Kidney capillary endothelial cell (primary cell): ENCODE results near the gene PF4V1.

Experiments
- DNase-seq: peaks from one replicate; pipeline ENCODE4 v3.0.0-alpha.2; 2018; ENCODE audit warnings: low spot score

PF4V1 gene

GRCh38 chr4:73853246-73853704 is at the start of gene PF4V1:
Gene PF4V1 (plus strand): TSS chr4:73853296. CDS start chr4:73853363, 67 bp downstream.
- DNase-seq = no peak

- no peak for DNase-seq
Observed at GRCh38 chr4:73810191-73810590, 42.9 kb upstream of the PF4V1 start.

- no peak for DNase-seq
Observed at GRCh38 chr4:73811841-73812240, 41.3 kb upstream of the PF4V1 start.

- no peak for DNase-seq
Observed at GRCh38 chr4:73814679-73815078, 38.4 kb upstream of the PF4V1 start.

- DNase-seq = no peak
Observed at GRCh38 chr4:73815145-73815544, 38.0 kb upstream of the PF4V1 start.

GRCh38 chr4:73816814-73817213 is 36.3 kb upstream of the PF4V1 start:
- DNase-seq = no peak

GRCh38 chr4:73817341-73817740 is 35.8 kb upstream of the PF4V1 start:
- no peak for DNase-seq

DNA sequence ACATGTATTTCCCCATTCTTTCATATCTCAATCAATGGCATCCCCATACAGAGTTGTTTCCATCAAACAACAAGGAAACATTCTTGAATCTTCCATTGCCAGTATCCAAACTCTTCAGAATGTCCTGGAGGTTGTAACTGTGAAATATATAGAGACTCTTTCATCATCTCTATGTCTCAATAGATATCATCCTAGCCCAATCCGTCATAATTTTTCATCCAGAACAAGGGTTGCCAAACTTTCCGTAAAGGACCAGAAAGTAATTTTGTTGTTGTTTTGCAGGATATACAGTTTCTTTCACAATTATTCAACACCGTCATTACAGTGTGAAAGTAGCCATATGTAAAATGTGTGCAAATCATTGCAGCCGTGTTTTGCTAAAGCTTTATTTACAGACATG is 31.8 kb upstream of the PF4V1 start:
- no peak for DNase-seq

DNA sequence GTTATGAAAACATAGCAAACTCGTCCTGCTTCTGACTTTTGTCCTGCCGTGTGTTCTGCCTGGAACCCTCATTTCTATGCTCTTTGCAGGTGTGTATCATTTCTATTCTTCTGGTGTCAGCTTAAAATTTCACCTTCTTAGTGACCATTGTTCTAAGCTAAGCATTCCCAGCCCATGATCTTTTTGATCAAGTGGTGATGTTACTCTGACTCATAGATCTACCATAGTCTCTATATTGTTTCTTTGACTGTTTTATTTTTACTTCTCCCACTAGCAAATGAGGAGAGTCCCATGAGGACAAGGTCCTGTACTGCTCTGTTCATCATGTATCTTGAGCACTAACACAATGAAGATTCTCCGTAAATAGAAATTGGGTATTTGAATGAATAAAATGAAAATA is 30.7 kb upstream of the PF4V1 start:
- DNase-seq = peak; percentile 40

GRCh38 chr4:73822812-73823504 is 30.1 kb upstream of the PF4V1 start:
- no peak for DNase-seq

GRCh38 chr4:73823760-73824159 is 29.3 kb upstream of the PF4V1 start:
- DNase-seq = no peak

GRCh38 chr4:73828956-73829355 is 24.1 kb upstream of the PF4V1 start:
- DNase-seq = peak; percentile 53

GRCh38 chr4:73831569-73831968 is 21.5 kb upstream of the PF4V1 start:
- no peak for DNase-seq

DNA sequence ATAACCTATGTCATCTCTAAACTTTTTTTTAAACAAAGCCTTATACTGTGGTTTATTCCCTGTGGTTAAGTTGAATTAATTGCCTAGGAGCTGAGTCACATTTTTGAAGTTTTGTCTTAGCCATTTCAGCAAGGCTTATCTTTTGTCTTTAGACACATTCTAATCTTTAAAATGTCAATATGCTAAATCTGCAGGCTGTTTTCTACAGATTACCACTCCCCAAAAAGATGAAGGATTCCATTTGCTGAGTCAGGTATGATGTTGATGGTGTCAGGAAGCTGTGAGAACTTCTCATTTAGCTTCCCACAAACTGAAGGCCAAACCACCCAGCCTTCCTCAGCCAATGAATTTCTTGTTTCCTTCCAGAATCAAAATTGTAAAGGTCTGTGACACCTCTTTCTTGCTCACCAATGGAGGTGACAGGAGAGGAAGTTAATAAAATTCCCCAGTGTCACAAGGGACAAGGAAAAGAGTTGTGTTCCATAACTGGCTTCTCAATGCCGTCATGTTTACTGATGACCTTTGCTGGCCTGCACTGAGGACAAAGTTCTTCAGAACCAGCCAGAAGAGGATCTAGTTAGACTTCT is 20.4 kb upstream of the PF4V1 start:
- no peak for DNase-seq

DNA sequence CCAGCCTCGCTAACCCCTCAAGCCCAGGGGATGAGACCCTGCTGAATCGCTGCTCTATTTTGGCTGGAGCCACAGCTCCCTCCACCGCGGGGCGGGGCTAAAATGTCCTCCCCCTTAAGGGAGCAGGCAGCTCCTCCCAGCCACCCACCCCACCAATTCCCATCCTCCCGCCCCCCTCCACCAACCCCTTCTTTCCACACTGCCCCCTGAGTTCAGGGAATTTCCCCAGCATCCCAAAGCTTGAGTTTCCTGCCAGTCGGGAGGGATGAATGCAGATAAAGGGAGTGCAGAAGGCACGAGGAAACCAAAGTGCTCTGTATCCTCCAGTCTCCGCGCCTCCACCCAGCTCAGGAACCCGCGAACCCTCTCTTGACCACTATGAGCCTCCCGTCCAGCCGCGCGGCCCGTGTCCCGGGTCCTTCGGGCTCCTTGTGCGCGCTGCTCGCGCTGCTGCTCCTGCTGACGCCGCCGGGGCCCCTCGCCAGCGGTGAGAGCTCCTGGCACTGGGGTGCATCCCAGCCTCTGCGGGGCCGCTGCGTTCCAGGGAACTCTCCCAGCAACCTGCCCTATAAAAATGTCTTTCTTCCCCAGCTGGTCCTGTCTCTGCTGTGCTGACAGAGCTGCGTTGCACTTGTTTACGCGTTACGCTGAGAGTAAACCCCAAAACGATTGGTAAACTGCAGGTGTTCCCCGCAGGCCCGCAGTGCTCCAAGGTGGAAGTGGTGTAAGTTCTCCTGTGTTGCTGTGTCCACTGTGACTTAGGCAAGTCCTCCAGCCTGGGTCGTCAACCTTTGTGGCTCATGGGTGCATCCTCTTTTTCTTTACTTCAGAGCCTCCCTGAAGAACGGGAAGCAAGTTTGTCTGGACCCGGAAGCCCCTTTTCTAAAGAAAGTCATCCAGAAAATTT is 16.5 kb upstream of the PF4V1 start, which contains the start of gene CXCL6:
Gene CXCL6, plus strand, starts transcription at position 306 of the 907 bp plus-strand sequence. Its CDS starts 73 bp downstream, at position 379.
- DNase-seq = no peak

GRCh38 chr4:73839071-73839470 is 14.0 kb upstream of the PF4V1 start:
- DNase-seq = no peak

DNA sequence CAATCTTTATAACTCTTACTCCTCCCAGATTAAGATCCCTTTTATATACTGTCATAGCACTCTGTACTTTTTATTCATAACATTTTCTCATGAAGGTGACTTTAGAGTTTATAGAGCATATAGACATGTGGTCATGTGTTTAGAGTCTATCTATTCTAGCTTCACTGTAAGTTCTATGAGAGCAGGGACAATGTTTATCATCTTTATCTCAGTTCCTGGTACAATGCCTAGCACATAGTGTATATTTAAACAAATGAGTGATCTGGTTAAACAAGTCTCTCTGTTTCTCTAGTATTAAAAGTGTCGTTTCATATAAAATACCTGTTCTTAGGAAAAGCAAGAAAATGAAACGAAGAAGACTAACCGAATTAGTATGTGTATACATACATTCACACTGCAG is 13.4 kb upstream of the PF4V1 start:
- DNase-seq = no peak

DNA sequence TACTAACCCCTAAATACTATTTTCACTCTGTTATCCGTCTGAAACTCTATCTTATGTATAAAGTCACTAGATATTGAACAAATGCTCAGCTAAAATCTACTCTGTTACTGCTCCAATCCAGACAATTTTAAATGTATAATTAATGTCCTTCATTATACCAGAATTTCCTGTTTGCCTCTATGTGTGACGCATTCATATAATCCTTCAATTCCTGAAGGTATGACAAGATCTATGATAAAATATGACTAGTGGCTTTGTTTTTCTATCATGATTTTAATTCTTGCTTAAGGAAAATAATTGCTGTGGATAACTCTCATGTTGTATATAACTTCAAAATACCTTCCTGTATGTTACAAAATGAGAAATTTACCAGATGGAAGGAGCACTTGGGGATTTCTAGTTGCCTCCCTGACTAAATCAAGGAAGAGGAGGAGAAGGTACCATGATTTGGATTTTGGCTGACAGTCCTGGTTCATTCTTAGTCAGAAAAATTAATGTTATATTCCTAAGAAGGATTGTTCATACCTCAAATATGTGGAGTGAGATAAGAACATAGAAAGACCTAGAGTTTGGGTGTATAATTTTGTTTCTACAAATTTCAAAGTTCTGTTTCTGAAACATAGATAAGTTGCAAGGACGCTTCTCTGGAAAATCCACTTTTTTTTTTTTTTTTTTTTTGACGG is 11.7 kb upstream of the PF4V1 start:
- no peak for DNase-seq

DNA sequence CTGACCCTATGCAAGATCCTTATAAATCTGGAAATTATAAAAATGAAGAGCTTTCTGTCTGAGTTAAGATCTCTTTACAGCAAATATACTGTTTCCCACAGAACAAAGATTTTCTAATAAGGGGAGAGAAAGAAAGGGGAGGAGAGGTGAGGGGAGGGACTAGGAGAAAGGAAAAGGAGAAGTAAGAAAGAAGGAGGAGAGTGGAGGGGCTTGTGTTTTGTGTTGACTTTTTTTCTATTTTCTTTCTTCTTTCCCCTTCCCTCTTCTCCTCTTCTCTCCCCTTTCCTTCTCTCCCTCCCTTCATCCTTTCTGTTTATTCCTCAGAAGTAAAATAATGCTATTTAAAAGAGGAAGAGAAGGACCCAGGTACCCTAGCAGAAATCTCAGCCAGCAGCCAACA is 10.4 kb upstream of the PF4V1 start:
- no peak for DNase-seq

DNA sequence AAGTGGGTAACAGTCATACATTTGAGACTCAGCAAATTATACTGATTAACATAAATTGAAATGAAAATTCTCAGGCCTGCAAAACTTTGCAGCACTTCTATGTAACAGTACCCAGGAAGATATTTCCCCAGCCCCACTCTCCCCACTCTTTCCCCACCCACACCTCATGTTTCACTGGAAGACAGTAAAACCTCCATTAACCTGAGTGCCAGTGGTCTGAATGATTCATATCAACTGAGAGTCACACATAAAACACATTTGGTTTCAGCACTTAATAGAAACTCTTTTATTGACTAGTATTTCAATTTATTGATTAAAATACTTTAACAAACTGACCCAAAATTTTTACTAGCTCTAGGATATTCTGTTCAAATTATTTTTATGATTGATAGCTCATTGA is 9.7 kb upstream of the PF4V1 start:
- no peak for DNase-seq

- DNase-seq = peak; percentile 77
Observed at GRCh38 chr4:73844345-73844744, 8.8 kb upstream of the PF4V1 start.

GRCh38 chr4:73844806-73845205 is 8.3 kb upstream of the PF4V1 start:
- no peak for DNase-seq
